ENCODE measurements around the gene SDCCAG8.

DNA sequence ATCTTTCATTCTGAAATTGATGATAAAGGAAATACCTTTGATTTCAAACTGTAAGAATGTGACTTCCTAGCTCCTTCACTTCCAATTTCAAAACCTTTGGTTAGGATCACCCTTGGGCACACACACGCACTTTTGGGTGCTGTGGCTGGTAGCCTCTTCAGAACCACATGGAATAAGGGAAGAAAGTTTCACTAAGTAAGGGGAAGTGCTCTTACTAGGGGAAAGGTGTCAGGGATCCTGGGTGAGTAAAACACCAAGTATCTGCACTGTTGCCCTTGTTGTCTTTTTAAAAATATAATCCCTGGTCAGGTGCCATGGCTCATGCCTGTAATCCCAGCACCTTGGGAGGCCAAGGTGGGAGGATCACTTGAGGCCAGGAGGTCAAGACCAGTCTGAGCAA, 132.4 kb downstream of the SDCCAG8 start:
- TF ChIP-seq CTCF (IDR thresholded peaks at IDR 0.05; ENCODE audit: poor library complexity): no peak
- TF ChIP-seq EZH2phosphoT487 (IDR thresholded peaks at IDR 0.05; ENCODE audit: low read depth, severe bottlenecking, unreplicated experiment): no peak
